ENCODE measurements around the gene CASKIN1.

CASKIN1 gene

DNA sequence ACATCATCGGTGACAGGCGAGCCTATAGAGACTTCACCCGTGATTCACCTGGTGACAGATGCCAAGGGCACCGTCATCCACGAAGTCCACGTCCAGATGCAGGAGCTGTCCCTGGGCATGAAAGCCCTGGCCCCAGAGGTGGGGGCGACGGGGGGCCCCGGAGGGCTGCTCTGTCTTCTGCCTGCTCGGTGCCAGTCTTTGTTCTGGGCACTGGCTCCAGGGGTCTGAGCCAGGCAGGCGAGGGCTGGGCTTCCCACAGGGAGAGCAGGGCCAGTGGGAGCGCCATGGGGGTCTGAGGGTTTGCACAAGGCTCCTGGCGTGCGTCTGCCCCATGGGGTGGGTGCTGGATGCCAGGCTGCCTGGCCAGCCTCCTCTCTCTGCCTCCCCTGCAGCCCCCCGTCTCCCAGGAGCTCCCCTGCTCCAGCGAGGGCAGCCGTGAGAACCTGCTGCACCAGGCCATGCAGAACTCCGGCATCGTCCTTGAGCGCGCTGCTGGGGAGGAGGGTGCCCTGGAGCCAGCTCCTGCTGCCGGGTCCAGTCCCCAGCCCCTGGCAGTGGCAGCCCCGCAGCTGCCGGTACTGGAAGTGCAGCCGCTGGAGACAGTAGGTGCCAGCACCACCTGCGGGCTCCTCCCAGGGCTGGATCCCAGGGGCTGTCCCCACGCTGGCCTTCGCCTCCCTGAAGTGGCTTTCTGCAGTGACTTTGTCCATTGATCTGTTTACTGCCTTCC is 36.8 kb upstream of the CASKIN1 start:
- DNase-seq = no peak

DNA sequence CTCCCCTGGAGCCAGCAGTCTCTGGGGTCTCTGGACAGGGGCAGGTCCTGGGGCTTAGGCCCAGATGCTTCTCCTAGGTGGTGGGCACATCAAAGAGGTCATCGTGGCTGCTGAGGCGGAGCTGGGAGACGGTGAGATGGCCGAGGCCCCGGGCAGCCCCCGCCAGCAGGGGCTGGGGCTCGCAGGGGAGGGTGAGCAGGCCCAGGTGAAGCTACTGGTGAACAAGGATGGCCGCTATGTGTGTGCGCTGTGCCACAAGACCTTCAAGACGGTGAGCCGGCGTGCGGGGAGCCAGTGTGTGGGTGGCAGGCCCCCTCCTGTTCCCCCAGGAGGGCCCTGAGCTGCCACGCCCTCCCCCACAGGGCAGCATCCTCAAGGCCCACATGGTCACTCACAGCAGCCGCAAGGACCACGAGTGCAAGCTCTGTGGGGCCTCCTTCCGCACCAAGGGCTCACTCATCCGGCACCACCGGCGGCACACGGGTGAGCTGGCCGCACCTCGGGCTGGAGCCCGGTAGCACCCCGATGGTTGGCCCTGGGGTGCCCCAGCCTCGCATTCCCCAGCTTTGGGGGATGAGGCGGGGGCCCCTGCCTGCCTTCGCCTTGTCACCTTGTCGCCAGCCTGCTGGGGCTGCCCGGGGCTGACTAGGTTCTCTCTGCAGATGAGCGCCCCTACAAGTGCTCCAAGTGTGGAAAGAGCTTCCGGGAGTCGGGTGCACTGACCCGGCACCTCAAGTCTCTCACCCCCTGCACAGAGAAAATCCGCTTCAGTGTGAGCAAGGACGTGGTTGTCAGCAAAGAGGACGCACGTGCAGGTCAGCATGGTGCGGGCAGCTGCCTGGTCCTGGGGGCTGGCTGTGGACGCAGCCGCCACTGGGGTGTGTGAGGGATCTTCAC is 35.9 kb upstream of the CASKIN1 start:
- DNase-seq = no peak

DNA sequence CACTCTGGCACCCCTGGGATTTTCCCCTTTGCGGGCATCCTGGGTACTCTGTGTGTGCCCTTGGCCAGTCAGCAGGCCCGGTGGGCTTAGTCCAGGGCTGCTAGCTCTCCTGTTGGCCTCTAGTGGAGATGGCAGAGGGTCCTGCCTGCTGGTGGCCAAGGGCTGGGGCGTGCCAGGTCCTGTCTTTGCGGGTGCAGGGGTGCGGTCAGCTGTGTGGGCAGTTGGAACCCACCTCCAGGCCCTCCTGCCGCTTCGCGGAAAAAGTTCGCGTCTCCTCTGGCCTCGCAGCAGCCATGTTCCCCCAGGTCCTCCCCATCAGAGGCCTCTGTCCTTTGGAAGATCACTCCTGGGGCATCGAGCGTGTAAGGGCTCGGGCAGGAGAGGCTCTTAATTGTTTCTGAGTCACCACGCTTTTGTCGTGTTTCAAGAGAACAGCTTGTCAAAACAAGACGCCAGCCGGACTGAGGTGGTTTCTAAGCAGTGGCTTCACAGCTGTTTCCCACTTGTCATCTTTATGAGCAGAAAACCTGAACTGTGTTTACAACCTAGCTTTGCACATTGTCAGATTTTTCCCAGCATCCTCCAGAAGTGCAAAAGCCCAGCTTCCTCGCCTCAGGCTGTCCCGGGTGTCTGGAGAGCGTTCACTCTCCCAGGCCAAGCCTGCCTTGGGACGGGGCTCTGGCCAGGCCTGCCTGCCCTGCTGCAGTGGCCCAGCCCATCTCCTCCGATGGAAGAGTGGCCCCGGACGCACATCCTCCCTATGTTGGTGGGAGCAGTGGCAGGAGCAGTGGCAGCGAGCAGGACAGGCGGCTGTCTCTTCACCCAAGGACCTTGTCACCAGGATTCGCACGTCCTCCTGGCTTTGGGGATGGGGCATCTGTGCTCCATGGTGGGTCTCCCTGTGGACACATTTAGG is 34.9 kb upstream of the CASKIN1 start:
- no peak for DNase-seq

DNA sequence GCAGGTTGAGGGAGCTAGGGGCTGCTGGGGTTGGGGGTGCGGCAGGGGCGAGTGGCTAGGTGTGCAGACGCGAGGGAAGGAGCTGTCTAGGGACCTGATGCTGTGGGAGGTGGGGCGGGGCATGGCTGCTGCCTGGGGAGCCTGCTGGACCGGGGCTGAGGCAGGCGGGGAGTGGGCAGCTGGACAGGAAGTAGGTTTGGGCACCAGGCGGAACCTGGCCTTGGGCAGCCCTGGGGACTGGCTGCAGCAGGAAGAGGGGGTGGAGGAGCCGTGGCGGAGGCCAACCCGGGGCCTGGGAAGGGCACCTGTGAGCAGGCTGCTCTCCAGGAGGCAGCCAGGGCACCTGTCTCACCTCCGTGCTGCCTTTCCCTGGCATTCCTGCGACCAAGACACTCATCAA is 34.0 kb upstream of the CASKIN1 start:
- DNase-seq = no peak

DNA sequence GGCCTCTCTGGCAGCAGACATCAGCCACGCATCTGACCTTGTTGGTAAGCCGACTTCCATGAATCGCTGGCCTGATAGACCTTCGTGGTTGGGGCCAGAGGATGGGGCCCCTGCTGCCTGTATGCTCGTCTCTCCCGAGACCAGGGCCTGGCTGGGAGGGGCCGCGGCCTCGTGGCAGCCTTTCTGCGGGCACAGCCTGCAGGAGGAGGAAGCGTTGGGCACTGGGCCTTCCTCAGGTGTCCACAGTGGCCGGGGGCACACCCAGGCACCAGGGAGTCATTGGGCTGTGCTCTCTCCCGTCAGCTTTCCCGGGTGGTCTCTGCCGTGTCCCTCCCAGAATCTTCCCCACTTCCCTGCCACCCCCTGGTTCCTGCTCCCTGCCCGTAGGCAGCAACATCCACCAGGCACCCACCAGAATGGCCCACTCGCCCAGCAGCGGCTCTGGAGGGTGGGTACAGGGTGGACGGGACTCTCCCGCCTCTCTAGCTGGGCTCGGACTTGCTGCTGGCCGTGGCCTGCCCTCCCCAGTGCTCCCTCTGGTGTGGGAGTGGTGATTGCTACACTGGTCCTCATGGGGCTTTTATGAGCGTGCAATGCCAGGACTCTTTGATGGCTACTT is 33.3 kb upstream of the CASKIN1 start:
- no peak for DNase-seq

DNA sequence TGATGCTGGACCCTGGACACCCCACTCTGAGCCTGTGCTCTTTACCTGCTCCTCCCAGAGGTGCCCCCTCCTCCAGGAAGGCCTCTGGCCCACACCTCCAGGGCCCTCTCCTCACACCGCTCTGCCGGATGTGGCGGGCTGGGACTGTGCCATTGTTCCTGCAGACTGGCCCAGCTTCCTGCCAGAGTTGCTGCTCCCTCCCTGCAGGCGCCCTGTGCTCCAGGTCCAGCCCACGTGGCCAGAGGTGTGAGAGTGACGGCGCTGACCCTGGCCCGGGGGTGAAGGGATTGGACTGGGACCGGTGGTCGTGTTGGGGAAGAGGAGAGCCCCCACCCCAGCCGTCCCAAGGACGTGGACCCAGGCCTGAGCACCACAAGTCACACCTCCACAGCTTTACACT is 32.7 kb upstream of the CASKIN1 start:
- DNase-seq = no peak

DNA sequence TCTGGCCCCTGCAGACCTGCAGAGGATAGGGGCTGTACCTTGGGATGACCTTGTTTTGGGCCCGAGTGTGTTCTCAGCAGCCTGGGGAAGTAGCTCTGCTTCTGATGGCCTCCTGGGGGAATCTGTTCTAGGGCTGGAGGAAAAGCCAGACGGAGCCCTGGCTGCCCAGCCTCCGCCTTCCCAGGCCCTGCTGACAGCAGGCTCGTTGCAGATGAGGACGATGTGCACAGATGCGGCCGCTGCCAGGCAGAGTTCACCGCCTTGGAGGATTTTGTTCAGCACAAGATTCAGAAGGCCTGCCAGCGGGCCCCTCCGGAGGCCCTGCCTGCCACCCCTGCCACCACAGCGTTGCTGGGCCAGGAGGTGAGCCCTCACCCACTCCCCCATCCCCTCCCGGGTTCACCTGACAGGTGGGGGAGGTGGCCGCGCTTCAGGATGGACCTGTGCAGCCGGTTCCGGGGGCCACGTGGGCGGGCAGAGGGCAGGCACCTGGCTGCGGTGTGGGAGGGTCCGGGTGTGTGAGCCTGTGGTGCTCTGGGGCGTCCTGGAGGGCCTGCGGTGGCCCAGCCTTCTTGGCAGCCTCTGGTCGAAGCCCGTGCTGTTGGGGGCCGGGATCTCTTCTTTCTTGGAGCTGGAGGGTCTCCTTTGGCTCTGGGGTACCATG is 31.9 kb upstream of the CASKIN1 start:
- no peak for DNase-seq

DNA sequence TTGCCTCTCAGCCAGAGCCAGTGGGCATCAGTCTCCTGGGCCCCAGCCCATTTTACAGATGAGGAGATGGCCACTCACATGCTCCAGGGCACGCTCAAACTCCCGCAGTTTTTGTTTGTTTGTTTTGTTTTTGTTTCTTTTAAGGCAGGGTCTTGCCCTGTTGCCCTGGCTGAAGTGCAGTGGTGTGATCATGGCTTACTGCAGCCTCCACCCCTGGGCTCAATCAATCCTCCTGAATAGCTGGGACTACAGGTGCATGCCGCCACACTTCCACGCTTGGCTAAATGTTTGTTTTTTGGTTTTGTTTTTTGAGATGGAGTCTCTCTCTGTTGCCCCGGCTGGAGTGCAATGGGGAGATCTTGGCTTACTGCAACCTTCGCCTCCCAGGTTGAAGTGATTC is 30.5 kb upstream of the CASKIN1 start:
- no peak for DNase-seq

DNA sequence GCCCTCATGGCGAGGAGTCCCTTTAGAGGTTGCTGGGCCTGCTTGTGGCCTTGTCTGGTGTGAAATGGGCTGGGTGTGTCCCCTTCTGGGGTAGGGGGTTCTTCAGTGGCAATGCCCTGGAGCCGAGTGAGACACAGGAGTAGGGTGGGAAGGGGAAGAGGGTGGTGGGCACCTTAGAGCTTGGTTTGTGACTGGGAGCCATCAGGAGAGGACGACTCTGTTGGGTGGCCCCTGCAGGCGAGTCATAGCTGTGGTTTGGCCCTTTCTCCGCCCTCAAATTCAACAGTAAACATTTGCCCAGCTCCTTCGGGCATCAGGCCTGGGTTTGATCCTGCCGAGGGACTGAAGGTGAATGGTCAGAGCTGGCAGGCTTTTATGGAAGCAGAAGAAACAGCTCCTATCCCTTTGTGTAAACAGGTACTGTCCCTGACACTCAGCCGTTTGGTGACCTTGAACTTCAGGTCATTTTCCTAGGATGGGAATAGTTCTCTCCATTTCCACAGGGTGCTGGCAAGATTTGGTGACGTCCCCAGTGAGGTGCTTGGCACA is 29.9 kb upstream of the CASKIN1 start:
- no peak for DNase-seq

DNA sequence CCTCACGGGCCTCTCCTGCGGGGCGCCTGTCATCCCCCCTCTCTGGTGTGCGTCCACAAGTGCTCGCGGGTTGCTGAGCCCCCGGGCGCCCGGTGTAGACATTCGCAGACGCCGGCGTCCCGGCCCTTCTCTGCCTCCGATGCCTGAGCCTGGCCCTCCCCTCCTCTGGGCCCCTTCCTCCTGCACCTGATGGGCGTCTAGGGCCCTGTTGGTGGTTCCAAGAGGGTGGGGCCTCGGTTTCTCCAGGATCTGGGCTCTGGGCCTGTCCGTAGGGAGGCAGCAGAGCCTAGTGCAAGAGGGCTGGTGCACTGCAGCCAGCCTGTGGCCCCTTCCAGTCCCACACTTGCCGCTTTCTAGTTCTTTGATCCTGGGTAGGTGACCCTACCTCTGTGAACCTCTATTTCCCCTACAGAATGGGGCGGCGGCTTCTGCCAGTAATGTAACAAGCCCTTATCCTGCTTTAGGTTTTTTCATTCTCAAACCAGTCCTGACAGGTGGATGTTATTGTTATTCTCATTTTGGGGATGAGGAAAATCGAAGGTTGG is 27.6 kb upstream of the CASKIN1 start:
- DNase-seq = peak; percentile 29

DNA sequence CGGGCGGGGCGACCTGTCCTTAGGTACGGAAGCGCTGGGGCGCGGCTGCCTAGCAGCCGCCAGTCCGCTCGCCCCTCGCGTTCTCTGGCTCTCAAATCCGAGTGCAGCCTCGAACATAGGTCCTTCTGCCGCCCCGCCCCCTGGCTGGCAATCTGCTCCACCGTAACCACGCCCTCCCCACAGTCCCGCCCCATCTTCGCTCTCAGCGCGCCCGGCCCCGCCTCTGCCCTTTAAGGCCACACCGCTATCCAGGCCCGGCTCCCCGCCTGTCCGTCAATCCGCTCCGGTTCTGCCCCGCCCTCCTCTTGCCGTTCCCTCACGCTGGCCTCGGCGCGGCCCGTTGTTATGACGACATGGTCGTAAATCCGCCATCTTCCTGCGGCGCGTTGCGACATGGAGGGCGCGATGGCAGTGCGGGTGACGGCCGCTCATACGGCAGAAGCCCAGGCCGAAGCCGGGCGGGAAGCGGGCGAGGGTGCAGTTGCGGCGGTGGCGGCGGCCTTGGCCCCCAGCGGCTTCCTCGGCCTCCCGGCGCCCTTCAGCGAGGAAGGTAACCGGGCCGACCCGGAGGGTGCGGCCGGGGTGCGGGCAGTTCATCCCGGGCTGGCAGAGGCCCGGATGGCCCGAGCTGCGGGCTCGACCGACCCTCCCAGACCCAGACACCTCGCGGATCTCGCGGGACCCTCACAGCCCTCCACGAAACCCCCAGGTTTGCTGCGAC is 27.0 kb upstream of the CASKIN1 start, which contains the start of gene E4F1:
E4F1 (plus strand) TSS at position 371 of the 721 bp plus-strand sequence; CDS start at position 394, 23 bp downstream.
- peak; percentile 99 for DNase-seq

DNA sequence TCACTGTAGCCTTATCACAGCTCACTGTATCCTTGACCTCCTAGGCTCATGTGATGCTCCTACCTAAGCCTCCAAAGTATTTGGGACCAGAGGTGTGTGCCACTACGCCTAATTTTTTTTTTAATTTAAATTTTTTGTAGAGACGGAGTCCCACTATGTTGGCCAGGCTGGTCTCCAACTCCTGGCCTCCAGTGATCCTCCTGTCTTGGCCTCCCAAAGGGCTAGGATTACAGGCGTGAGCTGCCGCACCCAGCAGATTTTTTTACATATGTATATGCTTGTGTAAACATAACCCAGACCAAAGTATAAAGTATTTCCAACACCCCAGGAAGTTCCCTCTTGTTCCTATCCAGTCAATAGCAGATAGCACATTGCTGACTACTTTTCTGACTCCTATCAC is 19.9 kb upstream of the CASKIN1 start:
- no peak for DNase-seq

DNA sequence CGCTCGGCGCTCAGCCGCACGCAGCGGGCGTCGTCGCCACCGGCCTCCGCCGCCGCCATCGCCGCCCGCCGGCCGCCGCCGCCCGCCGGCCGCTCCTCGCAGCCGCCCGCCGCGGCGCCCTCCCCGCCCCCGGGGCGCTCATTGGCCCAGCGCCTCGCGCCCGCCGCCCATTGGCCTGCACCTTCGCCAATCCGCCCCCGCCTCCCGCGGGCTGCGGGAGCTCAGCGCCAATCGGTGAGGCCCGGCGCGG is 18.2 kb upstream of the CASKIN1 start, which contains the start of gene PGP:
PGP (minus strand) TSS at position 122 of the 250 bp plus-strand sequence; CDS start at position 59, 63 bp downstream.
- DNase-seq = no peak

DNA sequence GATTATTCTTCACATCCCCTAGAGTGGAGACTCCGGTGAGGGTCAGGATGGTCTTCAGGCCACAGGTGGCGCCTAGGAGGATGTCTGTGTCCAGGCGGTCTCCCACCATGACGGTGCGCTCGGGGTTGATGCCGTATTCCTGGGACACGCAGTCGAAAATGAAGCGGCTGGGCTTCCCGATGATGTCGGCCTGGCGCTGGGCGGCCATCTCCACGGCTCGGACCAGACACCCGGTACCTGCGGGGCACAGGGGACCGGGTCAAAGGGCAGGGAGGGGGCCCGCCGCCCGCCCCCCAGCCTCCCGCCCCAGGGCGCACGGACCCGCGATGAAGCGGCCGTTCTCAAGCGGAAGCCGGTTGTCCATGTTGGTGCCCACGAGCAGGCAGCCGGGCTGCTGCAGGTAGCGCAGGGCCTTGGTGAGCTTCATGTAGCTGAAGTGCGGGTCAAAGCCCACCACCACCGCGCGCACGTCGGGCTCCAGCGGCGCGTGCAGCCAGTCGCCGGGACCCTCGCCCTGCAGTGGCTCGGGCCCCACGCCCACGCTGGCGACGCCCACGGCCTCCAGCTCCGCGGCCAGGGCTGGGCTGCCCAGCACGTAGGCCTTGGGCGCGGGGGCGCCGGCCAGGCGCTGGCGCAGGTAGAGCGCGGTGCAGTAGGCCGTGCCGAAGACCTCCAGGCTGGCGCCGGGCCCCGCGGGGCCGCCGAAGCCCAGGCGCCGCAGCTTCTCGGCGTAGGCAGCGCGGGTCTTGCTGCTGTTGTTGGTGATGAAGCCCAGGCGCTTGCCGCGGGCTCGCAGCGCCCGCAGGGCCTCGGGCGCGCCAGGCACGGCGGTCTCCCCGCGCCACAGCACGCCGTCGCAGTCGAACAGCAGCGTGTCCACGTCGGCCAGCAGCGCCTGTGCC is 17.7 kb upstream of the CASKIN1 start:
- no peak for DNase-seq

DNA sequence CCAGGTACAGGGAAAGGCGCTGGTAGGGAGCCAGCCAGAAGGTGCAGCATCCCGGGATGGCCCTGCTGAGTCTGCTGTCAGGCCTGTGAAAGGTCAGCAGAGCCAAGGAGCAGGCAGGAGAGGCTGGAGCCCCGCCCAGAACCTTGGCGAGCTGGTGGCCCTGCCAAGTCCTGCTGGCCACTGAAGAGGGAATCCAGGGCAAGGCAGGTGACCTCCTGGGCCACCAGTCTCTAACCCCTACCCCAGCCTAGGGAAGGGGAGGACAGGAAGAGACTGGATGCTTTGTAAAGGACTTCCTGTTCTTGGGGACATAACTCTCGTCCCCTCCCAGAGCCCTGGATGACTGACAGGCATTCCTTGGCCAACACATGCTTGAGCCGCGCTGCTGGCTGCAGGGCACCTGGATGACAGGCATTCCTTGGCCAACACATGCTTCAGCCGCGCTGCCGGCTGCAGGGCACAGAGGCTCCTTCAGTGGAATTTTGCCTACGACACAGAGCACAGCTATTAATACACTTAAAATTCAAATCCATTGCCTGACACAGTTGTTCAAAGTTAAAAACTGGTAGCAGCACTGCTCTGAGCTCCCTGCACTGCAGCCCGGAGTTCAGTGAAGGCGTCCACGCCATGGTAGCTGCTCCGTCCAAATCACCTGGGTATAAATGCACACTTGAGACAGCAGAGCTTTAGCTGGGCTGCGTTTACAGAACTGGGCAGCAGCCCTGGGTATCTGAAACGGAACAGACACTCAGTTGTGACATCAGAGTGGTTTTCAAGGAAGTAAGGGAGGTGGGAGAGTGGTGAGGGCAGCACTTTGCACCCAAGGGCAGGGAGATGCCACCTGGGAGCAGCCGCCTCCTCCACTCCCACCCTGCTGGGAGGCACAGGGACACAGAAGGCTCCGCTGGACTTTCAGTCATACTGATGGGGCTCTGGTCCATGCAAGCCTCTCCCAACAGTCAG is 16.2 kb upstream of the CASKIN1 start:
- no peak for DNase-seq

DNA sequence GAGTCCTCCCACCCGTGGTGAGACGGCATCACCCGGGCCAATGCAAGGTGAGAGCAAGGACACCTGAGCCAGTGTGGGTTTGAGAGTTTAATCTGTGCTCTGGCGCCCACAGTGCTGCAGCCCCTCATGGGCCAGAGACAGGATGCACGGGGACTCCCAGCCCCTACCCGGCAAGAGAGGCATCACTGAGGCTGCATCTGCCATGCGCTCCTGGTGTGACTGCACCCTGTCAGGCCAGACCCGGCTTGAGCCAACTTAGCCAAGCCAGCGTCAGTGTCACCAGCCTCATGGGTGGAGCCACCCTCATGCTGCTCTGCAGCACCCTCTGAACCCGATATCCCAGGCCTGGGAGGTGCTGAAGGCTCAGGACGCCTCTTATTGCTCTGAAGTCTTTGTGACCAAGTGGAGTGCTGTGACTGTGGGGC is 15.5 kb upstream of the CASKIN1 start:
- no peak for DNase-seq

DNA sequence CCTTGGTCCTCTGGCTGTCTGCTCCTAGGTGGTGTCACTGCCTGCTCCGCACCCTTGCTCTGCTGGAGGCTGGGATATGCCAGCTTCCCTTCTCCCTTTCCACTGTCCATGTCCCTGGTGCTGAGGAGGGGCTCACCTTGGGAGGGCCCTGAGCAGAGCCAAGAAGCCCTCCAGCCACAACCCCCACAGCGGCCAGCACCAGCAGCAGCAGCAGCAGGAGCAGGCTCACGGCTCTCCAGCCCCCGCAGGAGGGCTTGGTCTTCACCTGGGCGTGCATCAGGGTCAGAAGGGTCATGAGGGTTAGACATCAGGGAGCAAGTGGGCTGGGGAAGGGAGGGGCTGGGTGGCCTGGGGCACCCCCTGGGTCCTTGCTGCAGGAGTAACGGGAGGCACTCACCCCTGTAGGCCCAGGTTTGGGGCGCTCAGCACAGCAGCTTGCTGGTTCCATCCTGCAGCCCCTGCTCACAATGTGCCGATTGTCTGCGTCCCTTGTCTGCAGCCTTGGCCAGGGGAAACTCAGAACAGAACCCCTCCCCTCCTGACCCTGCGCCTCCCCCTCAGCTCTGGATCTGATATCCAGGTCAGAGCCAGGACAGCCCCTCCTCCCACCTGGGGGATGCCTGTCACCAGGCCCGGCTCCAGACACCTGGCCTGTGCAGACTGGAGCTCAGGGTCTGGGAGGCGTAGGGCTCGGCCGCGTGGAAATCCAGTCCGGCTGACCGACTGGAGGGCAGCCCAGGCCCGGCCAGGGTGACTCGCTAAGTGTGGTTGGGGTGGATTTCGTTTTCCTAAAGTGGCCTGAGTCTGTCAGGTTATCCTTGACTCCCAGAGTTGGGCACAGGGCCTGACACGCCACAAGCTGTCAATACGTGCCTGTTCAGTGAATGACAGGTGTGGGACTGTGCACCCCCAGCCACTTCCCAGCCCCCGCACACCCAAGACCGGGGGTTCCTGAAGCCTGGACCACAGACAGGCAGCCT is 14.3 kb upstream of the CASKIN1 start, which contains the start of gene BRICD5:
BRICD5 (minus strand) TSS at position 478 of the 980 bp plus-strand sequence; CDS start at position 448, 30 bp downstream.
- no peak for DNase-seq
